ENCODE results near the gene KRT17.
"Not testable (repeated sequence)": the region's sequence is repeated elsewhere in the genome, so short reads cannot be mapped to it uniquely, and the experiment has no call there.

GRCh38 chr17:41616486-41616885 lies 7.9 kb downstream of the KRT17 start:
- TF ChIP-seq POLR2AphosphoS5 (IDR thresholded peaks at IDR 0.05); EP300 (conservative IDR thresholded peaks at IDR 0.05; ENCODE audit: poor library complexity, severe bottlenecking); SMC3 (conservative IDR thresholded peaks at IDR 0.05; ENCODE audit: poor library complexity); EZH2 (IDR thresholded peaks at IDR 0.05; ENCODE audit: borderline replicate concordance, insufficient read depth, low read length, poor library complexity, severe bottlenecking): not testable (repeated sequence)
- TF ChIP-seq, protein P1, sequence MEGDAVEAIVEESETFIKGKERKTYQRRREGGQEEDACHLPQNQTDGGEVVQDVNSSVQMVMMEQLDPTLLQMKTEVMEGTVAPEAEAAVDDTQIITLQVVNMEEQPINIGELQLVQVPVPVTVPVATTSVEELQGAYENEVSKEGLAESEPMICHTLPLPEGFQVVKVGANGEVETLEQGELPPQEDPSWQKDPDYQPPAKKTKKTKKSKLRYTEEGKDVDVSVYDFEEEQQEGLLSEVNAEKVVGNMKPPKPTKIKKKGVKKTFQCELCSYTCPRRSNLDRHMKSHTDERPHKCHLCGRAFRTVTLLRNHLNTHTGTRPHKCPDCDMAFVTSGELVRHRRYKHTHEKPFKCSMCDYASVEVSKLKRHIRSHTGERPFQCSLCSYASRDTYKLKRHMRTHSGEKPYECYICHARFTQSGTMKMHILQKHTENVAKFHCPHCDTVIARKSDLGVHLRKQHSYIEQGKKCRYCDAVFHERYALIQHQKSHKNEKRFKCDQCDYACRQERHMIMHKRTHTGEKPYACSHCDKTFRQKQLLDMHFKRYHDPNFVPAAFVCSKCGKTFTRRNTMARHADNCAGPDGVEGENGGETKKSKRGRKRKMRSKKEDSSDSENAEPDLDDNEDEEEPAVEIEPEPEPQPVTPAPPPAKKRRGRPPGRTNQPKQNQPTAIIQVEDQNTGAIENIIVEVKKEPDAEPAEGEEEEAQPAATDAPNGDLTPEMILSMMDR (IDR thresholded peaks at IDR 0.05; ENCODE audit: poor library complexity, severe bottlenecking) = not testable (repeated sequence)
- TF ChIP-seq, protein P2, sequence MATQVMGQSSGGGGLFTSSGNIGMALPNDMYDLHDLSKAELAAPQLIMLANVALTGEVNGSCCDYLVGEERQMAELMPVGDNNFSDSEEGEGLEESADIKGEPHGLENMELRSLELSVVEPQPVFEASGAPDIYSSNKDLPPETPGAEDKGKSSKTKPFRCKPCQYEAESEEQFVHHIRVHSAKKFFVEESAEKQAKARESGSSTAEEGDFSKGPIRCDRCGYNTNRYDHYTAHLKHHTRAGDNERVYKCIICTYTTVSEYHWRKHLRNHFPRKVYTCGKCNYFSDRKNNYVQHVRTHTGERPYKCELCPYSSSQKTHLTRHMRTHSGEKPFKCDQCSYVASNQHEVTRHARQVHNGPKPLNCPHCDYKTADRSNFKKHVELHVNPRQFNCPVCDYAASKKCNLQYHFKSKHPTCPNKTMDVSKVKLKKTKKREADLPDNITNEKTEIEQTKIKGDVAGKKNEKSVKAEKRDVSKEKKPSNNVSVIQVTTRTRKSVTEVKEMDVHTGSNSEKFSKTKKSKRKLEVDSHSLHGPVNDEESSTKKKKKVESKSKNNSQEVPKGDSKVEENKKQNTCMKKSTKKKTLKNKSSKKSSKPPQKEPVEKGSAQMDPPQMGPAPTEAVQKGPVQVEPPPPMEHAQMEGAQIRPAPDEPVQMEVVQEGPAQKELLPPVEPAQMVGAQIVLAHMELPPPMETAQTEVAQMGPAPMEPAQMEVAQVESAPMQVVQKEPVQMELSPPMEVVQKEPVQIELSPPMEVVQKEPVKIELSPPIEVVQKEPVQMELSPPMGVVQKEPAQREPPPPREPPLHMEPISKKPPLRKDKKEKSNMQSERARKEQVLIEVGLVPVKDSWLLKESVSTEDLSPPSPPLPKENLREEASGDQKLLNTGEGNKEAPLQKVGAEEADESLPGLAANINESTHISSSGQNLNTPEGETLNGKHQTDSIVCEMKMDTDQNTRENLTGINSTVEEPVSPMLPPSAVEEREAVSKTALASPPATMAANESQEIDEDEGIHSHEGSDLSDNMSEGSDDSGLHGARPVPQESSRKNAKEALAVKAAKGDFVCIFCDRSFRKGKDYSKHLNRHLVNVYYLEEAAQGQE (IDR thresholded peaks at IDR 0.05; ENCODE audit: borderline replicate concordance) = not testable (repeated sequence)

Data from neural cell (in vitro differentiated cells).